Neural cell (in vitro differentiated cells): ENCODE results near the gene TEAD4. TPM values are rescaled to one million over a fixed set of nuclear protein-coding genes. Genes with fewer than 3 reads are reported as not detected.

ENCODE experiments used
- H2AFZ ChIP-seq: fragments of 200-600, 300-800 bp; sonication (generic), shearing (Covaris generic); 2 replicates; pipeline ENCODE4 v1.6.0; 2014; ENCODE audit warnings: low read depth, mild to moderate bottlenecking, antibody characterized with exemption, low read length, moderate library complexity
- H3F3A ChIP-seq: fragments of 200-600 bp; shearing (Covaris generic); 2 replicates; pipeline ENCODE4 v1.6.1; 2016; ENCODE audit warnings: mild to moderate bottlenecking, moderate library complexity, mixed read lengths, antibody characterized with exemption, low read length; ENCODE audit not compliant: insufficient read depth, poor library complexity, severe bottlenecking
- H3K27ac ChIP-seq: fragments of 200-600, 300-800 bp; sonication (generic), shearing (Covaris generic); 2 replicates; pipeline ENCODE4 v1.5.1; 2014; ENCODE audit warnings: mild to moderate bottlenecking, low read length, moderate library complexity
- H3K27me3 ChIP-seq: fragments of 300-800, 200-600 bp; sonication (generic), shearing (Covaris generic); 2 replicates; pipeline ENCODE4 v1.6.0; 2014; ENCODE audit warnings: mild to moderate bottlenecking, low read depth, low read length, moderate library complexity; ENCODE audit not compliant: insufficient read depth
- H3K36me3 ChIP-seq: fragments of 300-800, 200-600 bp; sonication (generic), shearing (Covaris generic); 2 replicates; pipeline ENCODE4 v1.5.1; 2014; ENCODE audit warnings: mild to moderate bottlenecking, antibody characterized with exemption, low read length, moderate library complexity; ENCODE audit not compliant: insufficient read depth
- H3K4me2 ChIP-seq: fragments of 300-800, 200-600 bp; sonication (generic), shearing (Covaris generic); 2 replicates; pipeline ENCODE4 v1.6.0; 2014; ENCODE audit warnings: mild to moderate bottlenecking, low read length
- H3K4me3 ChIP-seq: fragments of 300-800, 200-600 bp; sonication (generic), shearing (Covaris generic); 2 replicates; pipeline ENCODE4 v1.5.1; 2014; ENCODE audit warnings: mild to moderate bottlenecking, low read length, moderate library complexity
- H3K79me2 ChIP-seq: fragments of 200-600 bp; shearing (Covaris generic); replicated peaks from 2 replicates; pipeline ENCODE4 v1.6.0; 2014; ENCODE audit warnings: mild to moderate bottlenecking, low read length, moderate library complexity; ENCODE audit not compliant: insufficient read depth
- H3K9ac ChIP-seq: fragments of 300-800, 200-600 bp; sonication (generic), shearing (Covaris generic); 2 replicates; pipeline ENCODE4 v1.6.1; 2016; ENCODE audit warnings: mild to moderate bottlenecking, low read length, mixed read lengths
- H3K9me2 ChIP-seq: fragments of 200-600 bp; shearing (Covaris generic); 2 replicates; pipeline ENCODE4 v1.6.1; 2016; ENCODE audit warnings: mild to moderate bottlenecking, low read length, mixed read lengths; ENCODE audit not compliant: insufficient read depth
- H3K9me3 ChIP-seq: fragments of 200-600, 300-800 bp; sonication (generic), shearing (Covaris generic); 2 replicates; pipeline ENCODE4 v1.6.1; 2016; ENCODE audit warnings: mild to moderate bottlenecking, mixed run types, low read length, moderate library complexity, mixed read lengths
- H4K20me1 ChIP-seq: fragments of 200-600 bp; shearing (Covaris generic); 2 replicates; pipeline ENCODE4 v1.6.1; 2016; ENCODE audit warnings: mild to moderate bottlenecking, mixed run types; ENCODE audit not compliant: insufficient read depth
- CTCF ChIP-seq: fragments of 450-650 bp; IDR thresholded peaks from 2 replicates; pipeline ENCODE4 v1.5.1; 2014; ENCODE audit warnings: antibody characterized with exemption, mild to moderate bottlenecking, moderate library complexity; ENCODE audit not compliant: poor library complexity, severe bottlenecking
- EZH2 ChIP-seq: fragments of 200-600, 300-800 bp; shearing (Covaris generic), sonication (generic); IDR thresholded peaks from 2 replicates; pipeline ENCODE4 v1.6.1; 2014; ENCODE audit warnings: antibody characterized with exemption, low read length, borderline replicate concordance, mild to moderate bottlenecking; ENCODE audit not compliant: insufficient read depth, poor library complexity, severe bottlenecking
- POLR2AphosphoS5 ChIP-seq: IDR thresholded peaks from 2 replicates; pipeline ENCODE4 v1.6.1; 2012
- REST ChIP-seq: IDR thresholded peaks from 2 replicates; pipeline ENCODE4 v1.6.1; 2012; ENCODE audit warnings: borderline replicate concordance
- SMC3 ChIP-seq: fragments of 450-650 bp; conservative IDR thresholded peaks from 2 replicates; pipeline ENCODE4 v1.6.1; 2014; ENCODE audit warnings: antibody characterized with exemption, mild to moderate bottlenecking, moderate library complexity; ENCODE audit not compliant: poor library complexity
- TAF1 ChIP-seq: IDR thresholded peaks from 2 replicates; pipeline ENCODE4 v1.6.1; 2012; ENCODE audit warnings: low read depth
- polyA plus RNA-seq: library from polyadenylated mRNA; depleted of rRNA; stranded (reverse); fragments of >200 nt; gene quantifications from 2 replicates; pipeline ENCODE4 v1.2.3, GENCODE V29; 2014

Gene TEAD4
- polyA plus RNA-seq, 1 donor from 2014 or later: 1.6 TPM

GRCh38 chr12:3014641-3015040, 55.4 kb downstream of the TEAD4 start:
- no peak overlapping the region for H3K4me3 ChIP-seq

GRCh38 chr12:3015356-3015755, 56.2 kb downstream of the TEAD4 start:
- Histone ChIP-seq H3K4me3 (no peak overlapping the region), H3K79me2 (no peaks in the 10 kb centered on the region), H3K36me3 (no peaks in the 10 kb centered on the region), H3K27me3 (no peaks in the 10 kb centered on the region), H3F3A (no peaks in the 10 kb centered on the region), H3K4me2 (no peak overlapping the region), H3K9ac (no peak overlapping the region), H2AFZ (no peak overlapping the region), H3K27ac (no peak overlapping the region), H4K20me1 (no peaks in the 10 kb centered on the region), H3K9me3 (no peaks in the 10 kb centered on the region), H3K9me2 (no peaks in the 10 kb centered on the region)
- TF ChIP-seq TAF1: no peak
- TF ChIP-seq CTCF: no peak
- no peak for TF ChIP-seq POLR2AphosphoS5
- TF ChIP-seq REST: no peak
- no peak for TF ChIP-seq EZH2
- TF ChIP-seq SMC3: no peak

More at GRCh38 chr12:3014641-3015040, 55.4 kb downstream of the TEAD4 start:
- Histone ChIP-seq H2AFZ (no peak overlapping the region), H3K9ac (no peak overlapping the region), H4K20me1 (no peaks in the 10 kb centered on the region), H3K9me3 (no peaks in the 10 kb centered on the region), H3K79me2 (no peaks in the 10 kb centered on the region), H3K36me3 (no peaks in the 10 kb centered on the region), H3K9me2 (no peaks in the 10 kb centered on the region), H3K4me2 (no peak overlapping the region), H3K27me3 (no peaks in the 10 kb centered on the region), H3F3A (no peaks in the 10 kb centered on the region), H3K27ac (no peak overlapping the region)
- TF ChIP-seq EZH2 (no peak), REST (no peak)
